ENCODE measurements around the gene LARGE1.

DNA sequence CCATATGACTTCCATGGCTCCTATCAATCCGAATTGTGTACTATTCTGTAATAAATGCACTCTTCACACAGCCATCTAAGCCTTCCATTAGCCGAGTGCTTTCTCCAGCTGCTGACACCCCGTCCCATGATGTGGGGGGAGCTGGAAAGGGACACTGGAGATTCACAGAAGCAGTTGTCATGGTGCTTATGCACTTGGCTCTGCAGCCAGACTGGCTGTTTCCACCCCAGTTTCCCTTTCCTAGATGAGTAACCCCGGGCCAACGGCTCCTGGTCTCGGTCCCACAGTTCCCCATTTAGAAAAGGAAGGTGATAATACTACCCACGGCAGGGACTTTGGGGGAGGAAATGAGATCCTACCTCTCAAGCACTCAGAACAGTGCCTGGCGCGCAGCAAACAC, 617.2 kb downstream of the LARGE1 start:
- TF ChIP-seq POLR2AphosphoS5 (IDR thresholded peaks at IDR 0.05; ENCODE audit: low read depth, low read length), result no peak
- TF ChIP-seq, protein P1, sequence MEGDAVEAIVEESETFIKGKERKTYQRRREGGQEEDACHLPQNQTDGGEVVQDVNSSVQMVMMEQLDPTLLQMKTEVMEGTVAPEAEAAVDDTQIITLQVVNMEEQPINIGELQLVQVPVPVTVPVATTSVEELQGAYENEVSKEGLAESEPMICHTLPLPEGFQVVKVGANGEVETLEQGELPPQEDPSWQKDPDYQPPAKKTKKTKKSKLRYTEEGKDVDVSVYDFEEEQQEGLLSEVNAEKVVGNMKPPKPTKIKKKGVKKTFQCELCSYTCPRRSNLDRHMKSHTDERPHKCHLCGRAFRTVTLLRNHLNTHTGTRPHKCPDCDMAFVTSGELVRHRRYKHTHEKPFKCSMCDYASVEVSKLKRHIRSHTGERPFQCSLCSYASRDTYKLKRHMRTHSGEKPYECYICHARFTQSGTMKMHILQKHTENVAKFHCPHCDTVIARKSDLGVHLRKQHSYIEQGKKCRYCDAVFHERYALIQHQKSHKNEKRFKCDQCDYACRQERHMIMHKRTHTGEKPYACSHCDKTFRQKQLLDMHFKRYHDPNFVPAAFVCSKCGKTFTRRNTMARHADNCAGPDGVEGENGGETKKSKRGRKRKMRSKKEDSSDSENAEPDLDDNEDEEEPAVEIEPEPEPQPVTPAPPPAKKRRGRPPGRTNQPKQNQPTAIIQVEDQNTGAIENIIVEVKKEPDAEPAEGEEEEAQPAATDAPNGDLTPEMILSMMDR (IDR thresholded peaks at IDR 0.05), result no peak
- TF ChIP-seq, protein P2, sequence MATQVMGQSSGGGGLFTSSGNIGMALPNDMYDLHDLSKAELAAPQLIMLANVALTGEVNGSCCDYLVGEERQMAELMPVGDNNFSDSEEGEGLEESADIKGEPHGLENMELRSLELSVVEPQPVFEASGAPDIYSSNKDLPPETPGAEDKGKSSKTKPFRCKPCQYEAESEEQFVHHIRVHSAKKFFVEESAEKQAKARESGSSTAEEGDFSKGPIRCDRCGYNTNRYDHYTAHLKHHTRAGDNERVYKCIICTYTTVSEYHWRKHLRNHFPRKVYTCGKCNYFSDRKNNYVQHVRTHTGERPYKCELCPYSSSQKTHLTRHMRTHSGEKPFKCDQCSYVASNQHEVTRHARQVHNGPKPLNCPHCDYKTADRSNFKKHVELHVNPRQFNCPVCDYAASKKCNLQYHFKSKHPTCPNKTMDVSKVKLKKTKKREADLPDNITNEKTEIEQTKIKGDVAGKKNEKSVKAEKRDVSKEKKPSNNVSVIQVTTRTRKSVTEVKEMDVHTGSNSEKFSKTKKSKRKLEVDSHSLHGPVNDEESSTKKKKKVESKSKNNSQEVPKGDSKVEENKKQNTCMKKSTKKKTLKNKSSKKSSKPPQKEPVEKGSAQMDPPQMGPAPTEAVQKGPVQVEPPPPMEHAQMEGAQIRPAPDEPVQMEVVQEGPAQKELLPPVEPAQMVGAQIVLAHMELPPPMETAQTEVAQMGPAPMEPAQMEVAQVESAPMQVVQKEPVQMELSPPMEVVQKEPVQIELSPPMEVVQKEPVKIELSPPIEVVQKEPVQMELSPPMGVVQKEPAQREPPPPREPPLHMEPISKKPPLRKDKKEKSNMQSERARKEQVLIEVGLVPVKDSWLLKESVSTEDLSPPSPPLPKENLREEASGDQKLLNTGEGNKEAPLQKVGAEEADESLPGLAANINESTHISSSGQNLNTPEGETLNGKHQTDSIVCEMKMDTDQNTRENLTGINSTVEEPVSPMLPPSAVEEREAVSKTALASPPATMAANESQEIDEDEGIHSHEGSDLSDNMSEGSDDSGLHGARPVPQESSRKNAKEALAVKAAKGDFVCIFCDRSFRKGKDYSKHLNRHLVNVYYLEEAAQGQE (IDR thresholded peaks at IDR 0.05; ENCODE audit: insufficient read depth in 1 of 2, low read depth in 2 of 2, low read length in 1 of 2), result no peak

All from Panc1 (cell line).